Stimulated activated CD8-positive, alpha-beta memory T cell treated with anti-CD3 and anti-CD28 coated beads, Interleukin-15, amount 100 ng/mL, for 4 hours (primary cell): ENCODE data around the gene ADAD2.

Source experiments
- DNase-seq, 2 donors: peaks; one replicate each; pipeline ENCODE4 v3.0.0-alpha.2; 2020; ENCODE audit warnings: low read depth in 2 of 2

The ADAD2 gene

GRCh38 chr16:84245956-84246678 is 55.2 kb downstream of the ADAD2 start:
- no peak for DNase-seq

GRCh38 chr16:84246679-84247077 is 55.7 kb downstream of the ADAD2 start:
- DNase-seq = no peak
